Lung (tissue), 12 donors: ENCODE results near the gene THOC2. TPM values are rescaled to one million over a fixed set of nuclear protein-coding genes. Genes with fewer than 3 reads are reported as not detected.

Experiments
- ATAC-seq: fragments of 200-7000 bp; cut with Tn5 transposase; one replicate; pipeline ENCODE4 v1.9.1; 2020; ENCODE audit warnings: moderate number of reproducible peaks; ENCODE audit not compliant: insufficient read depth, low FRiP score
- DNase-seq, 3 donors: peaks; one replicate each; pipeline ENCODE4 v3.0.0-alpha.2; 2013 to 2017
- H3K27ac ChIP-seq, 2 donors: one replicate each; pipeline ENCODE4 v1.5.1; 2013; ENCODE audit warnings: mild to moderate bottlenecking in 2 of 2, moderate library complexity in 2 of 2, control low read depth in 1 of 2, inconsistent platforms in 1 of 2, low read depth in 1 of 2, low read length in 1 of 2
- H3K27me3 ChIP-seq, 3 donors: one replicate each; pipeline ENCODE4 v1.5.1; 2013; ENCODE audit warnings: low read length in 2 of 3; ENCODE audit not compliant: control insufficient read depth in 3 of 3, insufficient read depth in 3 of 3
- H3K36me3 ChIP-seq, 4 donors: one replicate each; pipeline ENCODE4 v1.5.1; 2013; ENCODE audit warnings: low read length in 4 of 4, mild to moderate bottlenecking in 1 of 4, moderate library complexity in 1 of 4; ENCODE audit not compliant: control insufficient read depth in 4 of 4, insufficient read depth in 4 of 4
- H3K4me1 ChIP-seq, 5 donors: one replicate each; pipeline ENCODE4 v1.5.1; 2013; ENCODE audit warnings: low read length in 5 of 5, mild to moderate bottlenecking in 2 of 5, moderate library complexity in 1 of 5; ENCODE audit not compliant: control insufficient read depth in 5 of 5, insufficient read depth in 5 of 5
- H3K4me3 ChIP-seq: one replicate; pipeline ENCODE4 v1.5.1; 2013; ENCODE audit warnings: mild to moderate bottlenecking, control low read depth, moderate library complexity
- H3K9ac ChIP-seq, 2 donors: one replicate each; pipeline ENCODE4 v1.5.1; 2013; ENCODE audit warnings: low read length in 2 of 2, control low read depth in 1 of 2; ENCODE audit not compliant: insufficient read depth in 1 of 2
- H3K9me3 ChIP-seq, 4 donors: one replicate each; pipeline ENCODE4 v1.5.1; 2013; ENCODE audit warnings: low read length in 3 of 4, mild to moderate bottlenecking in 1 of 4, moderate library complexity in 1 of 4; ENCODE audit not compliant: control insufficient read depth in 4 of 4, insufficient read depth in 3 of 4
- WGBS, 2 donors: extraction: QIAGEN DNeasy Blood & Tissue Kit; methylation state at CpG; one replicate each; pipeline ENCODE4 v1.1.7; 2013; 5-methylcytosine and 5-hydroxymethylcytosine counted together
- polyA plus RNA-seq, 2 donors: library from polyadenylated mRNA; stranded (reverse); fragments of 200-250 nt; gene quantifications; one replicate each; pipeline ENCODE4 v1.2.1, GENCODE V29; 2013
- total RNA-seq, 2 donors: library from RNA; depleted of rRNA in 1 of 2; stranded (reverse); fragments of >200 nt in 1 of 2; gene quantifications; one replicate each; pipeline ENCODE4 v1.2.1, GENCODE V29; 2014 to 2021
- TF ChIP-seq, protein P1 (sequence below): IDR thresholded peaks from 2 replicates; pipeline ENCODE4 v1.5.1; 2012; ENCODE audit warnings: mild to moderate bottlenecking; ENCODE audit errors: control extremely low read depth, extremely low read depth
- donor health status: control.
- donor health status: control.
- donor health status: Bipolar disorder and iron deficiency.
- donor health status: healthy.
- donor health status: DM: yes; HTN: yes; CAD: no.

The THOC2 gene
- total and polyA plus RNA-seq, 4 donors, result 25.9 to 224 (median 71.7) TPM

DNA sequence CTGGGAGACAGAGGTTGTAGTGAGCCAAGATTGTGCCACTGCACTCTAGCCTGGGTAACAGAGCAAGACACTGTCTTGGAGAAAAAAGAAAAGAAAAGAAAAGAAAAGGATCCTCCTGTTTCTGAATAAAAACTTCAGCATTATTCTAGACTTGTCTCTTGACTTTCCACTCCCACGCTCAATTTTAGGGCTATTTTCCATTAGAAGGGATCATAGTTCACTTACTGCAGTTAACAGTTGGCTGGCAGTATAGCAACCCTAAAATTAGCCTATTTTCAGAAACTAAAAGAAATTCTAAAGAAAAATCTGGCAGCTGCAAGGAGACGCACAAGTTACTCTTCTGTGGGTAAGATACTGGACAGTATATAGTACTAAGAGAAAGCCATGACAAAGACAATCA, 28.1 kb downstream of the THOC2 start:
- Histone ChIP-seq H3K4me3 (no peak overlapping the region), H3K9me3 (no peaks in the 10 kb centered on the region), H3K4me1 (no peaks in the 10 kb centered on the region), H3K36me3 (no peaks in the 10 kb centered on the region), H3K9ac (no peak overlapping the region), H3K27ac (no peak overlapping the region), H3K27me3 (no peaks in the 10 kb centered on the region)
- DNase-seq, result no peak
- no peak for ATAC-seq
- 77 to 98% methylated on average over 2 of the region's 2 CpGs for WGBS, 2 donors
- TF ChIP-seq, protein P1, sequence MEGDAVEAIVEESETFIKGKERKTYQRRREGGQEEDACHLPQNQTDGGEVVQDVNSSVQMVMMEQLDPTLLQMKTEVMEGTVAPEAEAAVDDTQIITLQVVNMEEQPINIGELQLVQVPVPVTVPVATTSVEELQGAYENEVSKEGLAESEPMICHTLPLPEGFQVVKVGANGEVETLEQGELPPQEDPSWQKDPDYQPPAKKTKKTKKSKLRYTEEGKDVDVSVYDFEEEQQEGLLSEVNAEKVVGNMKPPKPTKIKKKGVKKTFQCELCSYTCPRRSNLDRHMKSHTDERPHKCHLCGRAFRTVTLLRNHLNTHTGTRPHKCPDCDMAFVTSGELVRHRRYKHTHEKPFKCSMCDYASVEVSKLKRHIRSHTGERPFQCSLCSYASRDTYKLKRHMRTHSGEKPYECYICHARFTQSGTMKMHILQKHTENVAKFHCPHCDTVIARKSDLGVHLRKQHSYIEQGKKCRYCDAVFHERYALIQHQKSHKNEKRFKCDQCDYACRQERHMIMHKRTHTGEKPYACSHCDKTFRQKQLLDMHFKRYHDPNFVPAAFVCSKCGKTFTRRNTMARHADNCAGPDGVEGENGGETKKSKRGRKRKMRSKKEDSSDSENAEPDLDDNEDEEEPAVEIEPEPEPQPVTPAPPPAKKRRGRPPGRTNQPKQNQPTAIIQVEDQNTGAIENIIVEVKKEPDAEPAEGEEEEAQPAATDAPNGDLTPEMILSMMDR, result no peak

DNA sequence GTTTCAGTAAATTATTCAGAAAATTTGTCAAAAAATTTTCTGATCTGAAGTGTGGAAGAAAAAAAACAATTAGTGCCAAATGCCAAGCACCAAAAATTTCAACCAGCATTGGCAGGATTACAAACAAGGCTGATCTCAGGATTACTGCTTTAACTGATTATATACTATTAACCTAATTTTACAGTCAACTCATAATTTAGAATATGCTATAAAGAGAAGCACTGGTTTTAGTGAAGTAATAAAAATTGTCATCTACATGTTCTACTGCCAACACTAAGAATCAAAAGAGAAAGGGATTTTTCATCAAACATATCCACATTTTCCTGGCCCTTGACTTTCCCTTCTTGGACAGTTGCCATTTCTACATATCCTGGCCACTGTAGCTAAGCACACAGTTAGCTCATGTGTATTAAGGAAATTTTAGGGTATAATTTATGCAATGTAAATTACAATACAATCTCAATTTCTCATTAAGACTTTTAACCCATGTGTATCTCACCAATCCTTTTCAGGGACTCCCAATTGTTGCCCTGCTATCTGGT, 33.8 kb downstream of the THOC2 start:
- DNase-seq (peak in 2 of 3 donors; percentile 31 to 61), ATAC-seq (no peak)
- TF ChIP-seq, protein P1, result no peak
- H3K9ac ChIP-seq, result no peak overlapping the region
- H3K27me3 ChIP-seq, result no peaks in the 10 kb centered on the region
- H3K4me3 ChIP-seq, result no peak overlapping the region
- no peak overlapping the region for H3K27ac ChIP-seq
- H3K36me3 ChIP-seq, result peaks cover 0 to 3% (median 0%) of the 10 kb centered on the region in 4 donors
- peaks cover 0 to 2% (median 0%) of the 10 kb centered on the region in 5 donors for H3K4me1 ChIP-seq
- H3K9me3 ChIP-seq, result no peaks in the 10 kb centered on the region

DNA sequence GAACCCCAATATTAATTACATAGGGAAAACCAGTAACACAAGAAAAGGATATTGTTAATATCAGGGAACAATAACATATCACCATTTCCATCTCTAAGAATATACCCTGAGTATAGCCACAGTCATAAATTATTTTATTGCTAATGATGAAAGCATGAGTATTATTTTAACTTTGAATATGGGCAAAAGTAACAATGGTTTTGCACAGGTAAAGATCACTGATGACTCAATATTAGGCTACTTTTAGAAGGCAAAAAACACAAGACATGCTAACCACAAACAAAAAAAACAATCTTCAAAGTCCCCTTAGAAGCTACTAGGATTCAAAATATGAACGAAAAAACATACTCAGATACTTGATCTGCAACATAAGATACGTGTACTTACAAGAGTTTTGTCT, 36.5 kb downstream of the THOC2 start:
- TF ChIP-seq, protein P1, result no peak
- no peak for ATAC-seq
- Histone ChIP-seq H3K4me3 (no peak overlapping the region), H3K9me3 (no peaks in the 10 kb centered on the region), H3K27ac (no peak overlapping the region), H3K4me1 (peaks cover 0 to 2% (median 0%) of the 10 kb centered on the region in 5 donors), H3K36me3 (peaks cover 0 to 3% (median 0%) of the 10 kb centered on the region in 4 donors), H3K9ac (no peak overlapping the region), H3K27me3 (no peaks in the 10 kb centered on the region)
- DNase-seq, result no peak
- WGBS, 2 donors, result 67 to 89% methylated on average over 2 of the region's 2 CpGs

DNA sequence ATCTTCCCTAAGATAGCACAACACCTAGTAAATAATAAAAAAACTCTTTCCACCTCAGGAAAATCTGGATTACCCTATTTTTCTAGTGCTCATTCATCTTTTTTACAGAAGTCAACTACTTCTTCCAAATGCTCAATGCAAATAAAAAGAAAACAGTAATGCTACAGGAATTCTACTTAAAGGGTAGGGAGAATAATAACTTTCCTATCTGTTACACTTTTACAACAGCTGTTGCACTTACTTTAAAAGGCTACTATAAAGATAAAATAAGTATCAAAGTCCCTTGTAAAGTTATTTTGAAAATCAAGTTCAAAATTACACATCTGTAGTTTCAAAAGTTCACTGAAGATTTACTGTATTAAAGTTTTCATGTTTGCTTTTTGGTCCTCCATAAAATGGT, 37.6 kb downstream of the THOC2 start:
- Histone ChIP-seq H3K9me3 (no peaks in the 10 kb centered on the region), H3K36me3 (peaks cover 0 to 6% (median 0%) of the 10 kb centered on the region in 4 donors), H3K4me3 (no peak overlapping the region), H3K27ac (no peak overlapping the region), H3K4me1 (peaks cover 0 to 2% (median 0%) of the 10 kb centered on the region in 5 donors), H3K9ac (no peak overlapping the region), H3K27me3 (no peaks in the 10 kb centered on the region)
- no peak for ATAC-seq
- DNase-seq, result no peak
- TF ChIP-seq, protein P1, result no peak
